Thymus (tissue), 11 donors: ENCODE data around the gene RAET1E. TPM values are rescaled to one million over a fixed set of nuclear protein-coding genes. Genes with fewer than 3 reads are reported as not detected.
"Not testable (repeated sequence)": the region's sequence is repeated elsewhere in the genome, so short reads cannot be mapped to it uniquely, and the experiment has no call there.

Experiments used
- DNase-seq, 9 donors: peaks; one replicate each; pipeline ENCODE4 v3.0.0-alpha.2; 2013; ENCODE audit warnings: low spot score in 9 of 9, low read depth in 6 of 9, missing footprints in 1 of 9
- H3K27ac ChIP-seq, 2 donors: one replicate each; pipeline ENCODE4 v1.5.1; 2013; ENCODE audit warnings: control low read depth in 1 of 2, low read depth in 1 of 2, low read length in 1 of 2, mild to moderate bottlenecking in 1 of 2, moderate library complexity in 1 of 2
- H3K27me3 ChIP-seq, 2 donors: one replicate each; pipeline ENCODE4 v1.5.1; 2013; ENCODE audit warnings: low read length in 1 of 2; ENCODE audit not compliant: control insufficient read depth in 2 of 2, insufficient read depth in 1 of 2
- H3K36me3 ChIP-seq, 2 donors: one replicate each; pipeline ENCODE4 v1.5.1; 2013; ENCODE audit warnings: low read length in 1 of 2, mild to moderate bottlenecking in 1 of 2, moderate library complexity in 1 of 2; ENCODE audit not compliant: control insufficient read depth in 2 of 2, insufficient read depth in 2 of 2
- H3K4me1 ChIP-seq, 2 donors: one replicate each; pipeline ENCODE4 v1.5.1; 2013; ENCODE audit warnings: low read length in 2 of 2; ENCODE audit not compliant: control insufficient read depth in 2 of 2, insufficient read depth in 2 of 2
- H3K4me3 ChIP-seq, 2 donors: one replicate each; pipeline ENCODE4 v1.5.1; 2013; ENCODE audit warnings: low read length in 2 of 2, control low read depth in 1 of 2, mild to moderate bottlenecking in 1 of 2
- H3K9me3 ChIP-seq, 2 donors: one replicate each; pipeline ENCODE4 v1.5.1; 2013; ENCODE audit warnings: low read length in 1 of 2, mild to moderate bottlenecking in 1 of 2; ENCODE audit not compliant: control insufficient read depth in 2 of 2, insufficient read depth in 1 of 2
- WGBS: extraction: QIAGEN DNeasy Blood & Tissue Kit; methylation state at CpG from one replicate; pipeline ENCODE4 v1.1.7; 2013; 5-methylcytosine and 5-hydroxymethylcytosine counted together
- polyA plus RNA-seq: library from polyadenylated mRNA; stranded (reverse); fragments of 200-250 nt; gene quantifications from one replicate; pipeline ENCODE4 v1.2.3, GENCODE V29; 2013
- total RNA-seq: library from RNA; stranded (reverse); fragments of 120-200 nt; gene quantifications from one replicate; pipeline ENCODE4 v1.2.4, GENCODE V29; 2013
- donor health status: healthy.

RAET1E gene
- total and polyA plus RNA-seq, 2 donors: 0.05 to 0.59 TPM

DNA sequence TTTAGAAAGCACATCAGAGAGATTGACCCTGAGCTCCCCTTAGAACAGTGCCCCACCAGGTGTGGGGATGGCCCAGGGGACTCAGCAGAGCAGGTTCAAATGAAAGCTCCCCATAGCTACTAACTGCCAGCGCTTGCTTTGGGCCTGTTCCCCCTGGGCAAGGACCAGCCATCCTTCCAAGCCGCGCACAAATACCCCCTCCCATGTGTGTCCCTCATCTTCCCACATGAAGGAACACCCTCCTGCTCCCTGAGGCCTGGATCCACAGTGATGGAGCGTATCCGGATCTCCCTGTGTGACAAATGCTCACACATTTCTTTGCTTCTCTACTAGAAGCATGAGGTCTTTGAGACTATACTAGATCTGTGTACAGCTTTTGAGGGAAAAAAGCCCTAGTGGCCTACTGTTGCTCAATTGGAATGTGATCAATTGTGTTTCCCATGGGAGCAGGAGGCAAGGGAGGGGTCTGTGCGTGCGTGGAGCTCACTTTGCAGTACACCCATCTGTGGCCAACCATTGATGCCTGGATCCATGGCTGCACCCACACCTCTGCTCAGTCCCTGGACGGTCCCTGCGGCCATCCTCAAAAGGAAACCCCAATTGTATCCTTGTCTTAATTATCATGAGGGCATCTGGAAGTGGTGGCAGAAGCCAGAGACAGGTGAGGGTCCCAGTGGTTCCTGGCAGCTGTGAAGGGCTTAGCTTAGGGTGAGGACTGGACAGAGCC lies 26.5 kb upstream of the RAET1E start:
- no peak for DNase-seq

DNA sequence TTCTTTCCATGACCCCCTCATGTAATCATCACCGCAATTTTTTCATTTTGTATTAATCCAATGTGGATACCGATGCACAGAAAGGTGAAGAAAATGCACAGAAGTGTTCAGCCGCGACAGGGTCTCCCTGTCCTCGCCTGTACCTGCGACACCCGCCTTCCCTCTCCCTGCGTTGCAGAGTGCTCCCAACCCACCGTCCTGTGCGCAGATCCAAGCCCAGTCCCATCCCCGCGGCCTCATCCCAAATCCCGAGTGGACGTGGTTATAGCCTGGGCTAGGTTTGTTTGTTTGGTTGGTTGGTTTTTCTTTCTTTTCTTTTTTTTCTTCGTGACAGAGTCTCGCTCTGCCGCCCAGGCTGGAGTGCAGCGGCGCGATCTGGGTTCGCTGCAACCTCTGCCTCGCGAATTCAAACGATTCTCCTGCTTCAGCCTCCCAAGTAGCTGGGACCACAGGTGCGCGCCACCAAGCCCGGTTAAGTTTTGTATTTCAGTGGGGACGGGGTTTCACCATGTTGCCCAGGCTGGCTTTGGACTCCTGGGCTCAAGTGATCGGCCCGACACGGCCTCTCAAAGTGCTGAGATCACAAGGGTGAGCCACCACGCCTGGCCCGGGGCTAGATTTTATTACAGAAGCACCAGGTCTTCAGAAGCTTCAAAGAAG lies 25.5 kb upstream of the RAET1E start:
- WGBS: 19% methylated on average over 33 of the region's 33 CpGs
- no peak for DNase-seq

More for the DNA sequence above, 26.5 kb upstream of the RAET1E start:
- Histone ChIP-seq H3K4me1 (peaks cover 0 to 20% of the 10 kb centered on the region in 2 donors), H3K27ac (no peak overlapping the region), H3K4me3 (no peak overlapping the region), H3K27me3 (peaks cover 27 to 82% of the 10 kb centered on the region in 2 donors), H3K9me3 (peaks cover 1 to 17% of the 10 kb centered on the region in 2 donors), H3K36me3 (no peaks in the 10 kb centered on the region)
- WGBS: 72% methylated on average over 9 of the region's 9 CpGs

DNA sequence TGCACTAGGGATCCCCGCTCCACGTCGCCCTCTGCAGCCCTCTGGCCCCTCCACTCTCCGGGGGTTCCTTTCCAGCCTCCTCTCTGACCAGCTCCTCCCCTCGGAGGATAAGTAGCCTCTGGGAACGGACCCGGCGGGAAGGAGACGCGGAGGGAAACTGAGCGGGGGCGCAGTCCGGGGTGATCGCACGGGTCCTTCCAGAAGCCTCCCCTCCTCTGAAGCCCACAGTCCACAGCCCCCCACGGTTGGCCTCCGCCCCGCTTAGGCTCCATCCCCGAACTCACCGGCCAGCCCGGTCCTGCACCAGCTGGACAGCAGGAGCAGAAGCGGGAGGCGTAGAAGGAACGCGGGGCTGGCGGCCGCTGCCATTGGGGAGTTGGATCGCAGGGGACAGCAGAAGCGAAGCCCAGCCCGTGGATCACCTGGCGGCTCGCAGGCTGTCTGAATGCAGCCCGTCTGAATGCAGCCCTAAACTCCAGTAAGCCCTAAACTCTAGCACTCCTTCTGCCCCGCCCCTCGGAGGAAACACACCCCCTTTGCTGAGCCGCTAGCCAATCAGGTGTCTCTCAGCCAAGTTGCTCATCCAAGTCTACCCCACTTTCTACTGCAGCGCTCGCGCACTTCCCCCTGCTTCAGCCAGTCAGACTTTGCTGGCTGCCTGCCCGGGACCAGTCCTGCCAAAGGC lies 24.9 kb upstream of the RAET1E start, which contains the start of gene RAET1G:
TSS of gene RAET1G (minus strand) at position 480 of the 685 bp plus-strand sequence. CDS start at position 369, 111 bp downstream.
- Histone ChIP-seq H3K27me3 (peaks cover 27 to 88% of the 10 kb centered on the region in 2 donors), H3K4me3 (peak within 1 kb of the TSS; percentile 3 to 5), H3K27ac (no peak within 1 kb of the TSS), H3K9me3 (peaks cover 0 to 17% of the 10 kb centered on the region in 2 donors), H3K4me1 (peaks cover 0 to 20% of the 10 kb centered on the region in 2 donors), H3K36me3 (no peaks in the 10 kb centered on the region)
- DNase-seq: peak in 8 of 9 donors; percentile 54 to 91 (median 68)
- WGBS: 2% methylated on average over 40 of the region's 40 CpGs

More for the DNA sequence above, 25.5 kb upstream of the RAET1E start:
- no peak overlapping the region for H3K27ac ChIP-seq
- peak overlapping the region; percentile 3 to 5 for H3K4me3 ChIP-seq
- peaks cover 0 to 20% of the 10 kb centered on the region in 2 donors for H3K4me1 ChIP-seq
- peaks cover 0 to 17% of the 10 kb centered on the region in 2 donors for H3K9me3 ChIP-seq
- H3K27me3 ChIP-seq: peaks cover 27 to 84% of the 10 kb centered on the region in 2 donors
- no peaks in the 10 kb centered on the region for H3K36me3 ChIP-seq

GRCh38 chr6:149922091-149922490 lies 24.2 kb upstream of the RAET1E start:
- H3K9me3 ChIP-seq: peaks cover 0 to 17% of the 10 kb centered on the region in 2 donors
- 54% methylated on average over 5 of the region's 5 CpGs for WGBS
- not testable (repeated sequence) for H3K27ac ChIP-seq, H3K4me3 ChIP-seq, DNase-seq, H3K36me3 ChIP-seq
- H3K27me3 ChIP-seq: peaks cover 27 to 84% of the 10 kb centered on the region in 2 donors
- H3K4me1 ChIP-seq: peaks cover 0 to 20% of the 10 kb centered on the region in 2 donors

- H3K9me3 ChIP-seq: peaks cover 0 to 17% of the 10 kb centered on the region in 2 donors
- H3K4me1 ChIP-seq: peaks cover 0 to 20% of the 10 kb centered on the region in 2 donors
- H3K27ac ChIP-seq: no peak overlapping the region
- no peak for DNase-seq
- H3K4me3 ChIP-seq: no peak overlapping the region
- H3K27me3 ChIP-seq: peaks cover 27 to 82% of the 10 kb centered on the region in 2 donors
- H3K36me3 ChIP-seq: no peaks in the 10 kb centered on the region
- 91% methylated on average over 6 of the region's 6 CpGs for WGBS
Measured at GRCh38 chr6:149921361-149921760, 23.4 kb upstream of the RAET1E start.

- DNase-seq: no peak
- no peaks in the 10 kb centered on the region for H3K36me3 ChIP-seq
- H3K9me3 ChIP-seq: peaks cover 0 to 16% of the 10 kb centered on the region in 2 donors
- no peak overlapping the region for H3K4me3 ChIP-seq
- H3K27me3 ChIP-seq: peaks cover 19 to 73% of the 10 kb centered on the region in 2 donors
- WGBS: 92% methylated on average over 4 of the region's 4 CpGs
- peaks cover 0 to 9% of the 10 kb centered on the region in 2 donors for H3K4me1 ChIP-seq
- H3K27ac ChIP-seq: no peak overlapping the region
Measured at GRCh38 chr6:149919834-149920225, 21.9 kb upstream of the RAET1E start.

DNA sequence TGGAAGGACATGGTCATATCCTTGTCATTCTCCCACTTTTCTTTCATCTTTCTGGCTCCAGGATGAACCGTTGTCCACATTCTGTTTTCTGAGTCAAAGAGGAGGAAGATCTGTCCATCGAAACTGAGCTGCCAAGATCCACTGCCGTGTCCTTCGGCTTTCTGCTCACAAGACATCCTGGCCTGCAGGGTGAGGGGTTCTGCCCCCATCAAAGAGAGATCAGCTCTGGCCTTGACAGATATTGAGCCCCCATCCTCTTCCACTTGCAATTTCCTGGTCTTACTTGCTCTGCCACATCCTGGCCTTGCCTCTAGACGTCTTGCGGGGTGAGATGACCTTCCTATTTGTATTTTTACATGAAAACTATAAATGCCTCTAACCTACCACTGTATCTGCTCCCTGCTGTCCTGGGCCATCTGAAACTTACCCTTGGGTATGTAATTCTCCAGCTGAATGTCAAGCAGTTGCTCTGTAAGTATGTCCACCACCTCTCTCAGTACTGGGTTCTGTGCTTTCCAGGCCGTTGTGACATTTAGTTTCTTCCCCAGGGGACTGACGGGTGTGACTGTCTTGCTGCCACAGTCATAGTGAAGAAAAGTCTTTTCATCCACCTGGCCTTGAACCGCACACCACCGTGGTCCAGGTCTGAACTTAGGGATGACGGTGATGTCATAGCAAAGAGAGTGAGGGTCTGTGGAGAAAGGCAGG lies 21.4 kb upstream of the RAET1E start:
- not testable (repeated sequence) for H3K36me3 ChIP-seq, H3K27ac ChIP-seq, H3K4me1 ChIP-seq, H3K4me3 ChIP-seq, DNase-seq
- WGBS: 91% methylated on average over 11 of the region's 11 CpGs
- Histone ChIP-seq H3K27me3 (peaks cover 14 to 68% of the 10 kb centered on the region in 2 donors), H3K9me3 (peaks cover 0 to 12% of the 10 kb centered on the region in 2 donors)

DNA sequence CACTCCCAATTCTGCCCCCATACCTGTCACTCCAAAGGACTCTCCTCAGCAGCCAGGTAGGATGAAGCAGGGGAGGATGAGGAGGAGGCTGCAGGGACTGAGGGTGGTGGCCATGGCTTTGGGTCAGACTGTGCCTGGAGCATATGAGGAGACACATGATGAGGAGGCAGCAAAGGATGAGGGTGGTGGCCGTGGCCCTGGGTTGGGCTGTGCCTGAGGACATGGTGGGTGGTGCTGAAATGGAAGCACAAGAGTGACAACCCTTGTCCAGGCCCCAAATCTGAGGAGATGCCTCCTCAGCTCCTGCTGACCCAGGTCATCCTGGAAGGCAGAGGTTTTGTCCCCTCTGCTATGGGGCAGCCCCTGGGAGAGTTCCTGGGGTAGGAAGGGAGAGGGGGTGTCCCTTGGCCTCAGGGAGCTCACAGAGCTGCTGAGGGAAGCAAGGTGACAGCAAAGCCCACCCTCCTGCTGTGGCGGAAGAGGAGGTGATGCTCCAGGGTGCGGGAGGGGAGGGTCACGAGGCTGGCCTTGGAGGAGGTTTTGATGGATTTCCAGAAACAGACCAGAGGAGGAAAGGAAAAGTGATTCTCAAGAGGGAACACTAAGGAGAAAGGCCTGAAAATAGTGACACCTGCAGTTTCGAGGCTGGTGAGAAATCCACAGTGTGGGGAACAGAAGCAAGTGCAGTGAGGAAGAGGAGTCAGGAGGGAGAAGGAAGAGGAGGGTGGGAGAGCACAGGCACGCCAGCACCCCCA lies 20.4 kb upstream of the RAET1E start:
- Histone ChIP-seq H3K36me3 (no peaks in the 10 kb centered on the region), H3K4me1 (peaks cover 0 to 8% of the 10 kb centered on the region in 2 donors), H3K27ac (no peak overlapping the region), H3K4me3 (no peak overlapping the region), H3K27me3 (peaks cover 8 to 62% of the 10 kb centered on the region in 2 donors), H3K9me3 (peaks cover 0 to 6% of the 10 kb centered on the region in 2 donors)
- 95% methylated on average over 6 of the region's 6 CpGs for WGBS
- DNase-seq: no peak
